A673 (cell line): Measurements from ENCODE around the gene STAT5B. TPM values are rescaled to one million over a fixed set of nuclear protein-coding genes. Genes with fewer than 3 reads are reported as not detected.

Experiments
- BruUV-seq: library from RNA; stranded (reverse); fragments of 400-500 nt; replicated peaks from 2 replicates; lab custom pipeline; 2021; lab: Mats Ljungman, UMichigan
- CTCF ChIA-PET: fragments of 300-600 bp; sonication (Branson Sonifier 250); formaldehyde crosslinking; loops from one replicate; lab custom pipeline; 2022; ENCODE audit warnings: antibody characterized with exemption; lab: Charles Lee
- POLR2A ChIA-PET: fragments of 300-600 bp; sonication (Branson Sonifier 250); formaldehyde crosslinking; loops from one replicate; lab custom pipeline; 2022; ENCODE audit warnings: antibody characterized with exemption; ENCODE audit not compliant: low non-redundant PET; lab: Charles Lee
- DNase-seq: peaks from one replicate; pipeline ENCODE4 v3.0.0-alpha.2; 2015; ENCODE audit warnings: low spot score
- H3K27ac ChIP-seq: fragments of 200-600 bp; sonication (generic); 2 replicates; pipeline ENCODE4 v1.5.1; 2016; ENCODE audit warnings: mixed run types, low read depth, mild to moderate bottlenecking, mixed read lengths, antibody characterized with exemption, low read length; ENCODE audit not compliant: poor library complexity, severe bottlenecking
- H3K27me3 ChIP-seq: fragments of 200-600 bp; sonication (generic); replicated peaks from 2 replicates; pipeline ENCODE4 v1.6.1; 2017; ENCODE audit warnings: mixed run types, low read depth, mild to moderate bottlenecking, mixed read lengths, antibody characterized with exemption, low read length; ENCODE audit not compliant: insufficient read depth, poor library complexity
- H3K36me3 ChIP-seq: fragments of 200-600 bp; sonication (generic); 2 replicates; pipeline ENCODE4 v1.6.1; 2016; ENCODE audit warnings: mixed run types, mild to moderate bottlenecking, mixed read lengths, antibody characterized with exemption, low read length; ENCODE audit not compliant: insufficient read depth, poor library complexity, severe bottlenecking
- H3K4me1 ChIP-seq: fragments of 200-600 bp; sonication (generic); 2 replicates; pipeline ENCODE4 v1.6.1; 2017; ENCODE audit warnings: mixed run types, mild to moderate bottlenecking, mixed read lengths, antibody characterized with exemption, low read length; ENCODE audit not compliant: insufficient read depth, poor library complexity, severe bottlenecking
- H3K4me3 ChIP-seq: fragments of 200-600 bp; sonication (generic); 2 replicates; pipeline ENCODE4 v1.5.1; 2016; ENCODE audit warnings: low read depth, mixed run types, mild to moderate bottlenecking, mixed read lengths, low read length; ENCODE audit not compliant: poor library complexity, severe bottlenecking
- H3K9me3 ChIP-seq: fragments of 200-600 bp; sonication (generic); 2 replicates; pipeline ENCODE4 v1.6.1; 2016; ENCODE audit warnings: mixed run types, low read depth, mild to moderate bottlenecking, mixed read lengths, antibody characterized with exemption, low read length; ENCODE audit not compliant: poor library complexity, severe bottlenecking
- CTCF ChIP-seq: fragments of 300-800, 200-600 bp; sonication (generic); conservative IDR thresholded peaks from 2 replicates; pipeline ENCODE4 v1.5.1; 2017; ENCODE audit warnings: low read depth, mild to moderate bottlenecking, antibody characterized with exemption, low read length, moderate library complexity, mixed read lengths
- EZH2 ChIP-seq: fragments of 200-600 bp; sonication (generic); IDR thresholded peaks from 2 replicates; pipeline ENCODE4 v1.6.1; 2017; ENCODE audit warnings: borderline replicate concordance, low read depth, mild to moderate bottlenecking, mixed read lengths, antibody characterized with exemption, low read length; ENCODE audit not compliant: poor library complexity, severe bottlenecking
- intact Hi-C: fragments of 100-400 bp; cut with micrococcal nuclease; formaldehyde crosslinking; loops from one replicate; pipeline ENCODE4 v1.10.0; 2022; ENCODE audit not compliant: unreplicated experiment
- total RNA-seq: library from RNA; stranded (reverse); gene quantifications from 2 replicates; pipeline ENCODE4 v1.2.3, GENCODE V29; 2021

STAT5B gene
- total RNA-seq, 1 experiment from 2014 or later = 11.2 TPM

GRCh38 chr17:42309986-42310786, 34.0 kb upstream of the STAT5B start:
- no peak for TF ChIP-seq CTCF
- no peak for TF ChIP-seq EZH2
- Histone ChIP-seq H3K27ac (no peak overlapping the region), H3K36me3 (no peaks in the 10 kb centered on the region), H3K4me1 (peaks cover 7% of the 10 kb centered on the region), H3K27me3 (no peaks in the 10 kb centered on the region), H3K9me3 (no peaks in the 10 kb centered on the region), H3K4me3 (no peak overlapping the region)
- DNase-seq = no peak
- no TSS peak for BruUV-seq
- intact Hi-C loops = loop anchor here (10.0 kb wide), 1 partner anchor 215 kb away; no protein-coding TSS in a partner anchor
- ChIA-PET POLR2A (no interaction called here), CTCF (no interaction called here)

- no peak for DNase-seq
- Histone ChIP-seq H3K4me3 (no peak overlapping the region), H3K27me3 (no peaks in the 10 kb centered on the region), H3K27ac (no peak overlapping the region), H3K4me1 (peaks cover 7% of the 10 kb centered on the region), H3K9me3 (no peaks in the 10 kb centered on the region), H3K36me3 (no peaks in the 10 kb centered on the region)
- intact Hi-C loops = no loop called here
- BruUV-seq = no TSS peak
- TF ChIP-seq EZH2 = no peak
- no peak for TF ChIP-seq CTCF
- POLR2A ChIA-PET = no interaction called here
- CTCF ChIA-PET = interaction anchor here (0.6 kb wide), 1 partner anchor 12 kb away, joined by 3 read pairs; no protein-coding TSS in a partner anchor
Observed at GRCh38 chr17:42309142-42309541, 33.0 kb upstream of the STAT5B start.

GRCh38 chr17:42308446-42308845, 32.3 kb upstream of the STAT5B start:
- Histone ChIP-seq H3K27ac (no peak overlapping the region), H3K4me1 (peaks cover 7% of the 10 kb centered on the region), H3K27me3 (no peaks in the 10 kb centered on the region), H3K36me3 (no peaks in the 10 kb centered on the region), H3K9me3 (no peaks in the 10 kb centered on the region), H3K4me3 (no peak overlapping the region)
- TF ChIP-seq CTCF (no peak), EZH2 (no peak)
- ChIA-PET CTCF (interaction anchor here (0.6 to 0.9 kb wide), 2 partner anchors 12 to 95 kb away, joined by 3 read pairs; no protein-coding TSS in a partner anchor), POLR2A (no interaction called here)
- intact Hi-C loops = no loop called here
- no peak for DNase-seq
- BruUV-seq = no TSS peak
